GM12872 (cell line): Measurements from ENCODE around the gene MACROD2.

Experiments
- TF ChIP-seq, protein P1 (sequence below): IDR thresholded peaks from 3 replicates; pipeline ENCODE4 v1.5.1; 2011; ENCODE audit warnings: low read depth, mild to moderate bottlenecking, low read length, moderate library complexity; ENCODE audit not compliant: insufficient read depth

Gene MACROD2

GRCh38 chr20:14955399-14955798 lies 960.1 kb downstream of the MACROD2 start:
- TF ChIP-seq, protein P1, sequence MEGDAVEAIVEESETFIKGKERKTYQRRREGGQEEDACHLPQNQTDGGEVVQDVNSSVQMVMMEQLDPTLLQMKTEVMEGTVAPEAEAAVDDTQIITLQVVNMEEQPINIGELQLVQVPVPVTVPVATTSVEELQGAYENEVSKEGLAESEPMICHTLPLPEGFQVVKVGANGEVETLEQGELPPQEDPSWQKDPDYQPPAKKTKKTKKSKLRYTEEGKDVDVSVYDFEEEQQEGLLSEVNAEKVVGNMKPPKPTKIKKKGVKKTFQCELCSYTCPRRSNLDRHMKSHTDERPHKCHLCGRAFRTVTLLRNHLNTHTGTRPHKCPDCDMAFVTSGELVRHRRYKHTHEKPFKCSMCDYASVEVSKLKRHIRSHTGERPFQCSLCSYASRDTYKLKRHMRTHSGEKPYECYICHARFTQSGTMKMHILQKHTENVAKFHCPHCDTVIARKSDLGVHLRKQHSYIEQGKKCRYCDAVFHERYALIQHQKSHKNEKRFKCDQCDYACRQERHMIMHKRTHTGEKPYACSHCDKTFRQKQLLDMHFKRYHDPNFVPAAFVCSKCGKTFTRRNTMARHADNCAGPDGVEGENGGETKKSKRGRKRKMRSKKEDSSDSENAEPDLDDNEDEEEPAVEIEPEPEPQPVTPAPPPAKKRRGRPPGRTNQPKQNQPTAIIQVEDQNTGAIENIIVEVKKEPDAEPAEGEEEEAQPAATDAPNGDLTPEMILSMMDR: no peak

- TF ChIP-seq, protein P1: no peak
Observed at GRCh38 chr20:14956026-14956425, 960.7 kb downstream of the MACROD2 start.

DNA sequence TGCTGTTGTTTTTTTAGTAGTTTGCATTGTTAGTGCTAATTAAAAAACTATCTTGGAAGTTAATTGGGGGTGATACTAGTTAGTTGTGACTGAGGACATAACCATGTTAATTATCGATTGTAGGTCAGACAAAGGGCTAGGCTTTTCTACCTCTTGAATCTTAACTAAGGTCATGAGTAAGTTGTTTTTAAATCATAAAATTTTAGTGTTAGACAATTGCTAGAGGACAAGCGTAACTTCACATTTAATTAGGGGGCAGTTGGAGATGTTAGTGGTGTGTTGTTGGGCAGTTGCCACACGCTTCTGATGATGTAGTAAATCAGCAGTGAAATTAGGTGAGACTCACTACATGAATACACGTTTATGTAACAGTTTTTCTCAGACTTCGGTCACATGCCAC lies 961.2 kb downstream of the MACROD2 start:
- TF ChIP-seq, protein P1: no peak

DNA sequence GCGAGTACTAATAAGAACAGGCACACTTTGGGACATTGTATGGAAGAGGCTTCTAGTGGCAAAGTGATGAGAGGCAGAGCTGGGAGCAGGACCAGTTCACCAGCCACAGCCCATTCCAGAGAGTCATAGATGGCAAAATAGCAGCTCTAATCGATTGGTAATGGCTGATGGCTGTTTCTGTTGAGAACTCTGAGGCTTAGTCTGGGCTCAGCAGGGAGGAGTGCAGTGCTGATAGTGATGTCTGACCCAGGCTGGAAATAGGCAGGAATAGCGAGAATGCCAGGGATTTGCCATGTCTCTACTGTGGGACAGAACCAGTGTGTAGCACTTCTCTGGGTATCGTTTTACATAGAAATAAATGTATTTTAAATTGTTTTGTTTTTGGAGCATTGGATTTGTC lies 962.1 kb downstream of the MACROD2 start:
- TF ChIP-seq, protein P1: no peak

GRCh38 chr20:14958626-14959025 lies 963.3 kb downstream of the MACROD2 start:
- TF ChIP-seq, protein P1: no peak

DNA sequence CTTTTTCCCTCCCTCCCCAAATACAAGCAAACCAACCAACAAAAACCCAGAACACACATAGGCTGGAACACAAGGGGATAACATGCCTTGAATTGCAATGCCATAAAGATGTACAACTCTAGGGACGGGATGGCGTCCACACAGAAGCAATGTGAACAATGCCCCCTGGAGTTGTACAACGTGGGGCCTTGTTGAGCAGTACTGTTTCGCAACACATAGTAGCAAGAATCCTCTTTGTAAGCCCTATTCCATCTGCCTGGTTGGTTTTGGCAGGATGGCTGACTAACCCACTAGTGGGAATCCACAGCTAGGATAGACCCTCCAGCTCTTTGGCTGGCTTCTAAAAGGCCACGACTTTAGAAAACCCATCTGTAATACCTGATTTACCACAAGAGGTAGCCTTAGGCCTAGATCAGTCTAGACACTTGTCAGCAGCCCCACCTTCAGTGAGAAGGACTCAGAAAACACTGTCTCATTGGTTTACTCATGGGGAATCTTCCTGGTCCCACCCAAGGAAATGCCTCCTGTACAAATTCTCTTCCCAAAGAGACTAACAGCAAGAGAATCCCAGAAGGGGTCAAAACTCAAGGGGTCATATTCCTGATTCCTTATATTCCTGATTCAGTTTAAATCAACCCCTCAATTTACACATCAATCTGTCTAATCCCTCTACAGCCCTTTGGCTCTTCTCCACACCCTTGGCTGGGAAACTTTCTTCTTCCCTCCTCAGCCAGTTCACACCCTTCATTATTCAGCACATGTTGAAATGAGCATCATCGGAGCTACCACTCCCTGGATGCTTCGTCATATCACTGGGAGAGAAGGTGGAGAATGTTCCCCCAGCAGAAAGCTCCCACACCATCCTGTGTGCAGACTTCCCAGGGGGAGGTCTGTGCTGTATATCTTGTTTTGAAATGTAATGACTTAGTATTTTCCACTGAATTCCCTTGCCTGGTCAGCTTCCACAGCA lies 964.5 kb downstream of the MACROD2 start:
- TF ChIP-seq, protein P1: no peak

DNA sequence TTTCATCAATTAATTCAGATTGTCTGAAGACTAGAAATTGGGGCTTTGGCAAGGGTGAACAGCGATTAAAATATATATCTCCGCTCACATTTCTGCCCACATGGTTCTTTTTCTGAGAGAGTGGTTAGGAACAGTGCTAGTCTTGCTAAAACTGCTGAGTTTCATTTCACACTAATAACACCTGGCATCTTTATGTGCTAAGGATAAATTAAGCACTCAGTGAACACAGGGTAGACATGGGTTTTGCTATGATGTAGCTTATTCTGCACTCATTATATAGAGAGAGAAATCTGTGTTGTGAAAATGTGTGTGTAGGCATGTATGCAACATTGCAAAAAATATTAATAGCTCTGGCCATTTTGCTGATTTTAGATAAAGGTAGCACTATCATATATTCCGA lies 965.5 kb downstream of the MACROD2 start:
- TF ChIP-seq, protein P1: no peak
